Endothelial cell of umbilical vein (primary cell): ENCODE measurements around the gene PSD4.

ENCODE experiments used
- EZH2 ChIP-seq: IDR thresholded peaks from 2 replicates; pipeline ENCODE4 v1.6.1; 2012; ENCODE audit warnings: borderline replicate concordance, low read depth, mild to moderate bottlenecking, moderate library complexity, low read length, inconsistent platforms; ENCODE audit not compliant: severe bottlenecking
- FOS ChIP-seq: IDR thresholded peaks from 2 replicates; pipeline ENCODE4 v1.6.1; 2011; ENCODE audit warnings: mild to moderate bottlenecking, low read length, moderate library complexity, borderline replicate concordance; ENCODE audit not compliant: insufficient read depth
- GATA2 ChIP-seq: IDR thresholded peaks from 2 replicates; pipeline ENCODE4 v1.7.0; 2011; ENCODE audit warnings: low read depth, mild to moderate bottlenecking, moderate library complexity, mixed read lengths, low read length; ENCODE audit not compliant: insufficient read length, insufficient read depth
- MYC ChIP-seq: IDR thresholded peaks from one replicate; pipeline ENCODE4 v1.6.1; 2011; ENCODE audit warnings: mild to moderate bottlenecking, low read depth, low read length
- POLR2A ChIP-seq: IDR thresholded peaks from 2 replicates; pipeline ENCODE4 v1.6.1; 2012; ENCODE audit warnings: low read depth, mild to moderate bottlenecking, control low read depth, low read length
- TF ChIP-seq, protein P1 (sequence below), 2 donors: IDR thresholded peaks; 1 replicate in 1 of 2; 2 replicates in 1 of 2; pipeline ENCODE4 v1.5.1; 2011; ENCODE audit warnings: low read length in 2 of 2, mild to moderate bottlenecking in 2 of 2, moderate library complexity in 2 of 2, control low read depth in 1 of 2, inconsistent platforms in 1 of 2, low read depth in 1 of 2; ENCODE audit not compliant: insufficient read depth in 1 of 2; ENCODE audit errors: extremely low read depth in 1 of 2

DNA sequence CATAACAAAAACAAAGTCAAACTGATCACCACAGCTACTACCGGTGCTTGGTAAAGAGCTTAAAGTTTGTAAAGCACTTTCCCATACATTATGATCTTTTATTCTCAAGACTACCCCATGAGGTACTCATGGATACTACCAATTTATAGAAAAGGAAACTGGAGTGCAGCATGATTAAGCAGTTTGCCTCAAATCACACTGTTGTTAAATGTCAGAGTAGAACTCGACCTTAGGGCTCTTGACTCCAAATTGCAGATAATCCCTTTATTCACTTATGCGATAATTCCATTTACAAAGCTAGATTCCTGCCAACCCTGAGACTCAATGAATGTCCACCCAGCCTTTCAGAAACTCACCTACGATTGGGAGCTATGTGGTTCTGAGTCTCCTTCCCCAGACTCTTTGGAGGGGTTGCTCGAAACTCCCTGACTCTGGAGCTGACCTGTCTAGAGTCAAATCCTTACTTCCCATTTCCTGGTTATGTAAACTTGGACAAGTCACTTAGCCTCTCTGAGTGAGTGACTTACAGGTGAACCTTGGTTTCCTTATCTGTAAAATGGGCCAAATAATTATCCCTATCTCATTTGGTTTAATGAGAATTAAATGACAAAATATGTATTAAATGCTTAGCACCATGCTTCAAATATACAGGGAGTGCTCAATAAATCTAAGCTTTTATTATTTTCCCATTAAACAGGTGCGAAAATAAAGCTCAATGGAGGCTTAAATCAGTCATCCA is 47.4 kb downstream of the PSD4 start:
- TF ChIP-seq, protein P1, sequence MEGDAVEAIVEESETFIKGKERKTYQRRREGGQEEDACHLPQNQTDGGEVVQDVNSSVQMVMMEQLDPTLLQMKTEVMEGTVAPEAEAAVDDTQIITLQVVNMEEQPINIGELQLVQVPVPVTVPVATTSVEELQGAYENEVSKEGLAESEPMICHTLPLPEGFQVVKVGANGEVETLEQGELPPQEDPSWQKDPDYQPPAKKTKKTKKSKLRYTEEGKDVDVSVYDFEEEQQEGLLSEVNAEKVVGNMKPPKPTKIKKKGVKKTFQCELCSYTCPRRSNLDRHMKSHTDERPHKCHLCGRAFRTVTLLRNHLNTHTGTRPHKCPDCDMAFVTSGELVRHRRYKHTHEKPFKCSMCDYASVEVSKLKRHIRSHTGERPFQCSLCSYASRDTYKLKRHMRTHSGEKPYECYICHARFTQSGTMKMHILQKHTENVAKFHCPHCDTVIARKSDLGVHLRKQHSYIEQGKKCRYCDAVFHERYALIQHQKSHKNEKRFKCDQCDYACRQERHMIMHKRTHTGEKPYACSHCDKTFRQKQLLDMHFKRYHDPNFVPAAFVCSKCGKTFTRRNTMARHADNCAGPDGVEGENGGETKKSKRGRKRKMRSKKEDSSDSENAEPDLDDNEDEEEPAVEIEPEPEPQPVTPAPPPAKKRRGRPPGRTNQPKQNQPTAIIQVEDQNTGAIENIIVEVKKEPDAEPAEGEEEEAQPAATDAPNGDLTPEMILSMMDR (IDR thresholded peaks at IDR 0.05; ENCODE audit: extremely low read depth in 1 of 2, insufficient read depth in 1 of 2, low read depth in 1 of 2, low read length in 2 of 2): no peak
- no peak for TF ChIP-seq MYC
- no peak for TF ChIP-seq POLR2A
- no peak for TF ChIP-seq EZH2
- no peak for TF ChIP-seq FOS
- TF ChIP-seq GATA2: no peak
